ENCODE measurements around the gene KLHDC10.

DNA sequence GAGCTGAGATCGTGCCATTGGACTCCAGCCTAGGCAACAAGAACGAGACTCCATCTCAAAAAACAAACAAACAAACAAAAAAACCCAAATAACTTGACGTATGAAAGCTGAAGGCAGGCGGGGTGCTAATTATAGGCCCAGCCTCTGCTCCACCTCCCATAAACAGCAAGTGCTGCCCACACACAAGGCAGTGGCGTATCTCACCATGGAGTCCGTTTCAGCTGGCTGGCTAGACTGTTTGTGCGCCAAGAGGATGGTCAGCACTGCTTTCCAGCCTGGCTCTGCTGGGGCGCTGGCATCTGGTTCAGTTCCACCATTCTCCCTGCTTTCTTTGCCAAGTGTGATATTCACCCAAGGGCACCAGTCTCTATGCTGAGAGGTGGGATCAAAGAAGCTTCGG lies 48.2 kb upstream of the KLHDC10 start:
- TF ChIP-seq CTCF (optimal IDR thresholded peaks at IDR 0.05 in 1 of 3, IDR thresholded peaks at IDR 0.05 in 1 of 3, conservative IDR thresholded peaks at IDR 0.05 in 1 of 3; ENCODE audit: extremely low read depth in 1 of 3, insufficient read depth in 2 of 3, low read length in 3 of 3) (no peak), EZH2 (IDR thresholded peaks at IDR 0.05; ENCODE audit: low read length) (no peak)
